Brain microvascular endothelial cell (primary cell): ENCODE results near the gene B4GALT5.

Experiments used
- DNase-seq: peaks from one replicate; pipeline ENCODE4 v3.0.0-alpha.2; 2020
- H3K27ac ChIP-seq: fragments of 250-450 bp; sonication (Bioruptor Pico); 2 replicates; pipeline ENCODE4 v1.5.1; 2020; ENCODE audit warnings: mild to moderate bottlenecking, moderate library complexity
- H3K27me3 ChIP-seq: fragments of 250-450 bp; sonication (Bioruptor Pico); replicated peaks from 2 replicates; pipeline ENCODE4 v1.5.1; 2020; ENCODE audit warnings: mild to moderate bottlenecking
- H3K36me3 ChIP-seq: fragments of 250-450 bp; sonication (Bioruptor Pico); replicated peaks from 2 replicates; pipeline ENCODE4 v1.5.1; 2020; ENCODE audit warnings: mild to moderate bottlenecking
- H3K4me3 ChIP-seq: 2 replicates; pipeline ENCODE4 v1.5.1; 2011; ENCODE audit warnings: low read depth, mild to moderate bottlenecking, control low read depth, low read length, moderate library complexity
- in situ Hi-C: cut with HindIII; loops from 2 replicates; pipeline ENCODE4 v1.10.0; 2017; ENCODE audit warnings: low sequenced_read_pairs, low pct_ligation_motif_present
- TF ChIP-seq, protein P1 (sequence below): IDR thresholded peaks from 2 replicates; pipeline ENCODE4 v1.5.1; 2011; ENCODE audit warnings: low read depth, mild to moderate bottlenecking, moderate library complexity, low read length, control low read depth, inconsistent platforms; ENCODE audit errors: missing control alignments

B4GALT5 gene

DNA sequence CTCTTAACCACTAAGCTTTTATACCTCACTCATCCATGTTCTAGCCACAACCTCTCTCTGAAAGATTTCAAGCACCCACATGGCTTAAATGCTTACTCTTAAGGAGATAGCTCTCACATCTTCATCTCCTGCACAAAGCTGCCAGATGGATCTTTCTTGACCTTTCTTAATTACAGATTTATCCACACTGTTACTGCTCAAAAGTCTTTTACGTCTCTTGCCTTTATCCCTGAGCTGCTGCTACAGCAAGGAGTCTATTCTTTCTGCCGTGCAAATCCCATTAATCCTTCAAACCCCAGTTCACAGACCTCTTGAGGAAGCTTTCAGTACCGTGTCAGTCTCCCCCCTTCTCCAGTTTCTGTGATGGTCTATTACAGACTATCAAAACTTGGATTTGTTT lies 54.6 kb downstream of the B4GALT5 start:
- in situ Hi-C loops, result no loop called here
- TF ChIP-seq, protein P1, sequence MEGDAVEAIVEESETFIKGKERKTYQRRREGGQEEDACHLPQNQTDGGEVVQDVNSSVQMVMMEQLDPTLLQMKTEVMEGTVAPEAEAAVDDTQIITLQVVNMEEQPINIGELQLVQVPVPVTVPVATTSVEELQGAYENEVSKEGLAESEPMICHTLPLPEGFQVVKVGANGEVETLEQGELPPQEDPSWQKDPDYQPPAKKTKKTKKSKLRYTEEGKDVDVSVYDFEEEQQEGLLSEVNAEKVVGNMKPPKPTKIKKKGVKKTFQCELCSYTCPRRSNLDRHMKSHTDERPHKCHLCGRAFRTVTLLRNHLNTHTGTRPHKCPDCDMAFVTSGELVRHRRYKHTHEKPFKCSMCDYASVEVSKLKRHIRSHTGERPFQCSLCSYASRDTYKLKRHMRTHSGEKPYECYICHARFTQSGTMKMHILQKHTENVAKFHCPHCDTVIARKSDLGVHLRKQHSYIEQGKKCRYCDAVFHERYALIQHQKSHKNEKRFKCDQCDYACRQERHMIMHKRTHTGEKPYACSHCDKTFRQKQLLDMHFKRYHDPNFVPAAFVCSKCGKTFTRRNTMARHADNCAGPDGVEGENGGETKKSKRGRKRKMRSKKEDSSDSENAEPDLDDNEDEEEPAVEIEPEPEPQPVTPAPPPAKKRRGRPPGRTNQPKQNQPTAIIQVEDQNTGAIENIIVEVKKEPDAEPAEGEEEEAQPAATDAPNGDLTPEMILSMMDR, result no peak
- H3K27ac ChIP-seq, result no peak overlapping the region

DNA sequence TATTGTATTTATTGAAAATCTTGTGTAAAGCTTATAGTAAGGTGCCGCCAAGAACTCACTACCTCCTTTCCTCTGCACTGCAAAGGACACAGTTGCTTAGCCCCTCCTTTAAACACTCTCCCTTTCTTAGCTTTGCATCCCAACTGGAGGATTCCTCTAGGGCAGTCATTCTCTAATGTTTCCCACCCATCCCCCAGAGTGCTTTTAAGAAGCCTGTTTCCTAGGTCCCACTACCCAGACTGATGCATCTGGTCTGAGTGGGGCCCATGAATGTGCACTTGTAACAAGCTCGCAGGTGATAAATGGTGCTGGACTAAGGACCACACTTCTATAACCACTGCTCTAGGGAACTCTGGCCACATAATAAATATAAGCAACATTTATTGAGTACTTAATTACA lies 55.2 kb downstream of the B4GALT5 start:
- peaks cover 14% of the 10 kb centered on the region for H3K36me3 ChIP-seq
- H3K27ac ChIP-seq, result no peak overlapping the region
- no peaks in the 10 kb centered on the region for H3K27me3 ChIP-seq
- no peak overlapping the region for H3K4me3 ChIP-seq
- in situ Hi-C loops, result no loop called here
- TF ChIP-seq, protein P1, result no peak
- DNase-seq, result no peak

More for the DNA sequence above, 54.6 kb downstream of the B4GALT5 start:
- Histone ChIP-seq H3K36me3 (peaks cover 9% of the 10 kb centered on the region), H3K4me3 (no peak overlapping the region), H3K27me3 (no peaks in the 10 kb centered on the region)
- no peak for DNase-seq

DNA sequence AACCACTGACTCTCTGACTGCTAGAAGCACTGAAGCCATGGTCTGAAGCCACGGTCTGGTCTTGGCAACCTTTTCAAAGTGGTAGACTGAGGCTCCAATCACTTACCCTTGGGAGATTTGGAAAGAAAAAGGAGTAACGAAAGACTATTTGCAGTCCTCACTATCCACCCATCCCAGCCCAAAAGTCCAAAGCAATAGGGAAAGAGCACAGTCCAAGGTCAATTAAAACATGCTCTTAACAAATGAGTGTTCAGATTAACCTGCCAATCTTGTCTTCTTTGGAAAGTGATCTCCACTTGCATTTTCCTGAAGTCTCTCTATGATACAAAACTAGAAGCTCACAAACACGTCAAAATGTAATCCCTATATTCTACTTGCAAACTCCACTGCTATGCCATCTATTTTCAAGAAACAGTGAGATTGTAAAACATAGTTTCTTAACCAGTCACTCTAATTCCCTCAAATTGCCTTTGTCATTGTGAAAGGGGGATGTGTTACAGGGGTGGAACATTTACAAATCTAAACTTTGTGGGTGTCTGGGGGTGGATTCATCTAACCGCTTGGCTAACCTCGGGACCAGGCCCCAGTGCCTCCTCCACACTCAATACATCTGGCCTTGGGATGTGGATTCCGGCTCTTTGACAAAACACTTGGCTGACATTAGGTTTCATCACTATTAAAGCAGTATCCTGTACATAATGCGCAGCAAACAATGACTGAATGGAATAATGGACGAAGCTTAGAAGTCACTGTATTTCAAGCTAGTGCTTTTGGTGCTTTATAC lies 56.4 kb downstream of the B4GALT5 start:
- TF ChIP-seq, protein P1, result no peak
- Histone ChIP-seq H3K36me3 (peaks cover 25% of the 10 kb centered on the region), H3K4me3 (no peak overlapping the region), H3K27ac (no peak overlapping the region), H3K27me3 (no peaks in the 10 kb centered on the region)
- in situ Hi-C loops, result no loop called here
- DNase-seq, result no peak

DNA sequence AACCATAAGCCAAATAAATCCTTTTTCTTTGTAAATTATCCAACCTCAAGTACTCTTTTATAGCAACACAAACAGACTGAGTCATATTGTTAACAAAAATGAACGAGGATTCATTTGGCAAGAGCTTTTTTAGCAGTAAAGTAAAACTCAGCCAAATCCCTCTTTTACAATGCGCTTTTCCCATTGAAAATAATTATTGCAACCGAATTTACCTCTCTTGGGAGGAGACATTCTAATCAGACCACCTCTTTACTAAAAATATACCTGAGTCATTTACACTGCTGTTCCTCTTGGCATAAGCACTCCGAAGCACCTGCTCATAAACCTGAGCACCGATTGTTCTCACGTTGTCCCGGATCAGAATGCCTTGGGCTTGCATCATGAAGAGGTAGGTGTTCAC lies 57.4 kb downstream of the B4GALT5 start:
- in situ Hi-C loops, result no loop called here
- DNase-seq, result no peak
- peaks cover 25% of the 10 kb centered on the region for H3K36me3 ChIP-seq
- H3K27ac ChIP-seq, result no peak overlapping the region
- TF ChIP-seq, protein P1, result no peak
- H3K4me3 ChIP-seq, result no peak overlapping the region
- no peaks in the 10 kb centered on the region for H3K27me3 ChIP-seq

DNA sequence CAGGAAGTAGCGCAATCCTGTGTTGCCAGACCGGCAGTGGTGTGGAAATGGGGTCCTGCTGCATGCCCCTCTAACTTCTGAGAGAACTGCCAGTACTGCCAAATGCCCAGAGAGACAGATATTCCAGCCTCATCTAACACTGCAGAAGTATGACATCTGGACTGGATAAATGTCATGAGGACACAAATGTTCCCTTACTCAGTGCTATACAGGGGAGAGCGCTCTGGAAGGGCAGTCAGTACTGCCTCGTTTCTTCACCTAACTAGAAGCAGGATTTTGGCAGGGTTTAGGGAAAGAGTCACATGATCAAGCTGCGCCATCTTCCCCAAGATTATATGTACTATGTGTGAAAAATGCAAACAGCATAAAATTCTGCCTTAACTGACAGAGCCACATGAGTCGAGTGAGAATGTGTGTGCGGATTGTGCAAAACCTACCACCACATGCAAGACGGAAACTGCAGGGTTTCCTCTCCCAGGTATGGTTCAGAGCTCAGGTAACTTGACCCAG lies 59.7 kb downstream of the B4GALT5 start:
- no peak for DNase-seq
- TF ChIP-seq, protein P1, result no peak
- Histone ChIP-seq H3K27me3 (no peaks in the 10 kb centered on the region), H3K27ac (no peak overlapping the region), H3K4me3 (no peak overlapping the region), H3K36me3 (peaks cover 28% of the 10 kb centered on the region)
- in situ Hi-C loops, result no loop called here
